Upper lobe of right lung (tissue), 1 donor: Measurements from ENCODE around the gene TRPM4. TPM values are rescaled to one million over a fixed set of nuclear protein-coding genes. Genes with fewer than 3 reads are reported as not detected.

ENCODE experiments used
- total RNA-seq: library from RNA; stranded (reverse); fragmentation: NEBNext Ultra II Directional; extraction: Animal tissue kit (Norgen Biotek cat#: 25700); gene quantifications from one replicate; pipeline ENCODE4 v1.2.1, GENCODE V29; 2021
- donor health status: DM: no; HTN: yes; CAD: no; lungs with severe emphysema.

Gene TRPM4
- total RNA-seq, 1 donor from 2014 or later, result 44.3 TPM

Other genes starting within 250 kb of the TRPM4 start
- 3.0 TPM for gene DHDH, start 224.1 kb upstream of the TRPM4 start, total RNA-seq
- gene BAX, start 202.9 kb upstream of the TRPM4 start, total RNA-seq, result 127 TPM
- 7,346 TPM for gene FTL, start 192.5 kb upstream of the TRPM4 start, total RNA-seq
- gene GYS1, start 164.5 kb upstream of the TRPM4 start, total RNA-seq, result 35.1 TPM
- 37.6 TPM for gene RUVBL2, start 163.9 kb upstream of the TRPM4 start, total RNA-seq
- not detected for gene LHB, start 140.7 kb upstream of the TRPM4 start, total RNA-seq
- not detected for gene CGB3, start 133.5 kb upstream of the TRPM4 start, total RNA-seq
- not detected for gene CGB2, start 125.9 kb upstream of the TRPM4 start, total RNA-seq
- not detected for gene CGB1, start 120.9 kb upstream of the TRPM4 start, total RNA-seq
- gene CGB5, start 113.9 kb upstream of the TRPM4 start, total RNA-seq, result not detected
- gene CGB8, start 108.7 kb upstream of the TRPM4 start, total RNA-seq, result not detected
- gene CGB7, start 100.0 kb upstream of the TRPM4 start, total RNA-seq, result 0.43 TPM
- gene NTF4, start 93.0 kb upstream of the TRPM4 start, total RNA-seq, result 2.7 TPM
- gene KCNA7, start 85.1 kb upstream of the TRPM4 start, total RNA-seq, result not detected
- gene SNRNP70, start 72.3 kb upstream of the TRPM4 start, total RNA-seq, result 179 TPM
- 12.2 TPM for gene LIN7B, start 43.4 kb upstream of the TRPM4 start, total RNA-seq
- 1.5 TPM for gene C19orf73, start 38.6 kb upstream of the TRPM4 start, total RNA-seq
- 10.7 TPM for gene PPFIA3, start 38.2 kb upstream of the TRPM4 start, total RNA-seq
- 2.2 TPM for gene HRC, start 2.4 kb upstream of the TRPM4 start, total RNA-seq
- 4.5 TPM for gene SLC6A16, start 167.4 kb downstream of the TRPM4 start, total RNA-seq
- gene CD37, start 177.6 kb downstream of the TRPM4 start, total RNA-seq, result 101 TPM
- gene TEAD2, start 204.6 kb downstream of the TRPM4 start, total RNA-seq, result 36.4 TPM
- not detected for gene DKKL1, start 206.1 kb downstream of the TRPM4 start, total RNA-seq
- 2.2 TPM for gene KASH5, start 230.5 kb downstream of the TRPM4 start, total RNA-seq